ENCODE results near the gene MYRF.

DNA sequence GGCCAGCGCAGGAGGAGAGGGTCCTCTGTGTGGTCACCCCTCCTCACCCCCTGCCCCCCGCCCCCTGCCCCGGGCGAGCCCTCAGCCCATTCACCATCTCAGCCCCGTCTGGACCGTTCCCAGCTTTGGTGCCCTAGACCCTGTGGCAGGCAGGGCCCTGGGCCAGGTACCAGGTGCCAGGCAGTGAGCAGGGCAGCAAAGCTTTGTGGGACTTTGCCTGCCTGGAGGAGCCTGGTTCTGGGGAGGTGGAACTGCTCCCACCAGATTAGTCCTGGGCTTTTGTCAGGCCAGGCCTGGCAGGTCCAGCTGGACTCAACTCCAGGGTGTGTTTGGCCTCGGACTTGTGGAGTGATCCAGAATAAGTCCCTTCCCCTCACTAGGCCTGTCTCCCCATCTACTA is 13.7 kb upstream of the MYRF start:
- no peak for TF ChIP-seq EP300 (IDR thresholded peaks at IDR 0.05; ENCODE audit: borderline replicate concordance)
- TF ChIP-seq CEBPB (IDR thresholded peaks at IDR 0.05), result no peak
- TF ChIP-seq, protein P1, sequence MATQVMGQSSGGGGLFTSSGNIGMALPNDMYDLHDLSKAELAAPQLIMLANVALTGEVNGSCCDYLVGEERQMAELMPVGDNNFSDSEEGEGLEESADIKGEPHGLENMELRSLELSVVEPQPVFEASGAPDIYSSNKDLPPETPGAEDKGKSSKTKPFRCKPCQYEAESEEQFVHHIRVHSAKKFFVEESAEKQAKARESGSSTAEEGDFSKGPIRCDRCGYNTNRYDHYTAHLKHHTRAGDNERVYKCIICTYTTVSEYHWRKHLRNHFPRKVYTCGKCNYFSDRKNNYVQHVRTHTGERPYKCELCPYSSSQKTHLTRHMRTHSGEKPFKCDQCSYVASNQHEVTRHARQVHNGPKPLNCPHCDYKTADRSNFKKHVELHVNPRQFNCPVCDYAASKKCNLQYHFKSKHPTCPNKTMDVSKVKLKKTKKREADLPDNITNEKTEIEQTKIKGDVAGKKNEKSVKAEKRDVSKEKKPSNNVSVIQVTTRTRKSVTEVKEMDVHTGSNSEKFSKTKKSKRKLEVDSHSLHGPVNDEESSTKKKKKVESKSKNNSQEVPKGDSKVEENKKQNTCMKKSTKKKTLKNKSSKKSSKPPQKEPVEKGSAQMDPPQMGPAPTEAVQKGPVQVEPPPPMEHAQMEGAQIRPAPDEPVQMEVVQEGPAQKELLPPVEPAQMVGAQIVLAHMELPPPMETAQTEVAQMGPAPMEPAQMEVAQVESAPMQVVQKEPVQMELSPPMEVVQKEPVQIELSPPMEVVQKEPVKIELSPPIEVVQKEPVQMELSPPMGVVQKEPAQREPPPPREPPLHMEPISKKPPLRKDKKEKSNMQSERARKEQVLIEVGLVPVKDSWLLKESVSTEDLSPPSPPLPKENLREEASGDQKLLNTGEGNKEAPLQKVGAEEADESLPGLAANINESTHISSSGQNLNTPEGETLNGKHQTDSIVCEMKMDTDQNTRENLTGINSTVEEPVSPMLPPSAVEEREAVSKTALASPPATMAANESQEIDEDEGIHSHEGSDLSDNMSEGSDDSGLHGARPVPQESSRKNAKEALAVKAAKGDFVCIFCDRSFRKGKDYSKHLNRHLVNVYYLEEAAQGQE (IDR thresholded peaks at IDR 0.05; ENCODE audit: low read depth), result no peak
